Stimulated activated CD8-positive, alpha-beta memory T cell treated with anti-CD3 and anti-CD28 coated beads, Interleukin-4, amount 100 ng/mL, for 48 hours (primary cell): Measurements from ENCODE around the gene VWA3A.
A peak's percentile ranks its signal among the peaks of the same experiment; 100 is the strongest.
"Not testable (repeated sequence)": the region's sequence is repeated elsewhere in the genome, so short reads cannot be mapped to it uniquely, and the experiment has no call there.

ENCODE experiments used
- DNase-seq: peaks from one replicate; pipeline ENCODE4 v3.0.0-alpha.2; 2020

The VWA3A gene, protein sequence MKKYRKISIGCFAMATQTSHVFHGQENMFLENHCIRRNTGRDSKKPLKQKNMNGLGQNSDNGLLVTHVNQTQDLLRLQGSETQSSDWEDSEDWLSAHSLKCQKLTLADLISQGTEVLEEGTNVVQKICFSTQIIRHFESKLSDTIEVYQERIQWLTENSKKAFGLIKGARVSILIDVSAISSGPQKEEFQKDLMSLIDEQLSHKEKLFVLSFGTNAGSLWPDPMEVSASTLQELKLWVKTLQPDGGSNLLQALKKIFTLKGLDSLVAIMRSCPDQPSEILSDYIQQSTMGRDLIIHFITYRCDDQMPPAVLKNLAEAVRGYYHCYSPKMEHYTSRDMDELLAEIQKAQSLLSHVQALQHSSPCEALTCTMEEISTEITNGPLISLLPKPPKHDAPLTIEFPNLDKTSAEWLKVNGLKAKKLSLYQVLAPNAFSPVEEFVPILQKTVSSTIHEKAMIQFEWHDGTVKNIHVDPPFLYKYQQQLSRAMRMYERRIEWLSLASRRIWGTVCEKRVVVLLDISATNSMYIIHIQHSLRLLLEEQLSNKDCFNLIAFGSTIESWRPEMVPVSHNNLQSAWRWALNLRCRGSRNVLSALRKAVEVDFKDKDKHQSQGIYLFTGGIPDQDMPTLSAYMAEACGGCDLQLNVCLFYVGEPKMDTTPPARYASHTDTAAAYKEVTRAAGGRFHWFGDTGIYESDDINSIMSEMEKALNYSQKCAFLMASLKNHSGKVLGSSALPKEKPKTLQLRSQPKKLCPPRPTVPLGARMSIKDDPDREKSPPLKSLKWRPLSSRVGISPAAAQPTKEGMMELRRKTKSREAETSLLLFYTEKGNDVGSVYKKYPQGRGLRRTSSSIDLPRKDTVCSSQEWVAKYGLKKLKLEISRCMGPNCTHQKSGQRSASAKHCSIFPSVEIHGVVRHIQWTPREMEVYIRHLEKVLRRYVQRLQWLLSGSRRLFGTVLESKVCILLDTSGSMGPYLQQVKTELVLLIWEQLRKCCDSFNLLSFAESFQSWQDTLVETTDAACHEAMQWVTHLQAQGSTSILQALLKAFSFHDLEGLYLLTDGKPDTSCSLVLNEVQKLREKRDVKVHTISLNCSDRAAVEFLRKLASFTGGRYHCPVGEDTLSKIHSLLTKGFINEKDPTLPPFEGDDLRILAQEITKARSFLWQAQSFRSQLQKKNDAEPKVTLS

DNA sequence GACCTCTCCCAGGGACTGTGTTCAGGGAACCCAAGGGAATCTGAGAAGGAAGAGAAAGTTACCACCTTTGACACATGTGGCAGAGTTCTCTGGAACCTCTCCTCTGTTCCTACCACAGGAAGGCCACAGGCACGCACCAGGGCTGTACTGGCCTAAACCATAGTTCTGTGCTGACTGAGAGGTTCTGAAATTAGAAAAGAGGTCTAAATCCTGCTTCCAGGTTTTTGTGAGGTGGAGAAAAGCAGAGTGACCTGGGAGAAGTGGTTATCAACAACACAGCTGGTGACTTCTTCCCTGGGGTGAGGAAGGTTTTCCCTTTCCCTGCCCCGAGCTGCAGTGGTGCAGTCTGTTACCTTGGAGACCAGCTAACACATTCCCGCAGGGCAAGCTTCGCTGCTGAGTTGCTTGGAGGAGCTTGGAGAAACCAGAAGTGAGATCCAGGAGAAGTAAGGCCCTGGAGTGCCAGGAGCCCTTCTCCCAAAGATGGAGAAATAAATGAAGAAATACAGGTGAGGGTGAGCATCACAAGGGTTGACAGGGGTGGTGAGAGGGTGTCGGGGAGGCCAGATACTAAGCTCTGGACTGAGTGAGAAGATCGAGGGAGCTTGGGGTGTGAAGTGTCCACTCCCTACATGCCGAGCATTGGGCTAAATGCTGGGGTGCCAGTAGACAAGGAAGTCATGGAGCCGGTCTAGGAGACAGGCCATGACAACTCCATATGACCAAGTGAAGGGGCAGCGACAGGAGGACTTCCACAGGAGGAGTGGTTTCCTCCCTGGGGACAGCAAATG is at the start of gene VWA3A:
TSS of gene VWA3A (plus strand) at position 399 of the 791 bp plus-strand sequence. CDS start at position 496, 97 bp downstream.
- DNase-seq: no peak

DNA sequence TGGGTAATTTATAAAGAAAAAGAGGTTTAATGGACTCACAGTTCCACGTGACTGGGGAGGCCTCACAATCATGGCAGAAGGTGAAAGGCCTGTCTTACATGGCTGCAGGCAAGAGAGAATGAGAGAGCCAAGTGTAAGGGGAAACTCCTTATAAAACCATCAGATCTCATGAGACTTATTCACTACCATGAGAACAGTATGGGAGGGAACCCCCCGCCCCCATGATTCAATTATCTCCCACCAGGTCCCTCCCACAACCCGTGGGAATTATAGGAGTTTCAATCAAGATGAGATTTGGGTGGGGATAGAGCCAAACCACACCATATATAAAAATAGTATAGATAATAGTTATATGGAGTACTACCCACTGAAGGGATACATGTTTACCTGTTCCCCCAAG is 48.5 kb upstream of the VWA3A start:
- DNase-seq: not testable (repeated sequence)

DNA sequence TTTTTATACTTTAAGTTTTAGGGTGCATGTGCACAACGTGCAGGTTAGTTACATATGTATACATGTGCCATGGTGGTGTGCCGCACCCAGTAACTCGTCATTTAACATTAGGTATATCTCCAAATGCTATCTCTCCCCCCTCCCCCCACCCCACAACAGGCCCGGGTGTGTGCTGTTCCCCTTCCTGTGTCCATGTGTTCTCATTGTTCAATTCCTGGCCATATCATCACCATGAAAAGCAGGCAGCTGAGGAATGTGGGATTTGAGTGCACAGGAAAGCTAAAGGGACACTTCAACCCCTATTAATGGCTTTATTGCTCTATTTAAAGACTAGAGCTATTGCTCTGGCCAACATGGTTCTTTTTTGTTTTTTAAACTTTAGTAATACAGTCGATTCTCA is 46.5 kb upstream of the VWA3A start:
- not testable (repeated sequence) for DNase-seq

DNA sequence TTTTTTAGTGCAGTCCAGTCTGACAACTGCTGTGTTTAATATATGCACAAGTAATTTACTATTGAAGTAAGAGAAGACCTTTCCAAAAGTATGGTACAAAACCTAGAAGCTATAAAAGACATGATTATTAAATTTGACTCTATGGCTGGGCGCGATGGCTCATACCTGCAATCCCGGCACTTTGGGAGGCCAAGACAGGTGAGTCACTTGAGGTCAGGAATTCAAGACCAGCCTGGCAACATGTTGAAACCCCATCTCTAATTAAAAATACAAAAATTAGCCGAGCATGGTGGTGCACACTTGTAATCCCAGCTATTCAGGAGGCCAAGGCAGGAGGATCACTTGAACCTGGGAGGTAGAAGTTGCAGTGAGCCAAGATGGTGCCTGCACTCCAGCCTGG is 41.4 kb upstream of the VWA3A start:
- DNase-seq: no peak

- no peak for DNase-seq
Measured at GRCh38 chr16:22052980-22053379, 39.4 kb upstream of the VWA3A start.

GRCh38 chr16:22053921-22054341 is 38.4 kb upstream of the VWA3A start:
- DNase-seq: no peak

GRCh38 chr16:22054847-22055590 is 37.3 kb upstream of the VWA3A start:
- DNase-seq: no peak

GRCh38 chr16:22055881-22056280 is 36.5 kb upstream of the VWA3A start:
- DNase-seq: no peak

DNA sequence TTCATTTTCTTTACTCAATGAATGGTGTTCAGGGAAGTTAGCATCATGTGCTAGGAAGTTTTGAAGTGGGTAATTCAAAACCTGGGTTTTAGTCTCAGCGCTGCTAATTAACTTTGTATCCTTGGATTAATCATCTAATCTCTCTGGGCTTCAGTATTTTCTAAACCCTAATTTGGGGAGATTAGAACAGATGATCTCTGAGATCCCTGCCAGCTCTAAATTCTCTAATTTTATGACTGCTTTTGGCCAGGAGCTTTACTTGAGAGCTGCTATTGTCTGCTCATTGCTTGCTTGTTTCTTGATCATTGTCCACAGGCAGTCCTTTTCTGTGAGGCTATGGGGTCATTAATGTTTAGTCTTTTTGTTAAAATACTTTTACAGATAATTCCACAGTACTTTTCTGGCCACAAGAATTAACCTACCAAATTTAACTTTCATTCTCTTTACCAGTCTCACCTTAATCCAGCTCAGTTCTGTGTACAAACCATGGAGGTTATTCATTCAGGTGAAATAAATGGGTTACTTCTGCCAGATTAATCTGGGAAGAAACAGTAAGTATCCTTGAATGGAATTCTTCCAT is 28.4 kb upstream of the VWA3A start:
- DNase-seq: no peak

GRCh38 chr16:22065252-22065651 is 27.1 kb upstream of the VWA3A start:
- no peak for DNase-seq

GRCh38 chr16:22070361-22071330 is 21.7 kb upstream of the VWA3A start:
- no peak for DNase-seq

- no peak for DNase-seq
Measured at GRCh38 chr16:22071331-22071910, 20.9 kb upstream of the VWA3A start.

- DNase-seq: no peak
Measured at GRCh38 chr16:22073350-22073749, 19.0 kb upstream of the VWA3A start.

DNA sequence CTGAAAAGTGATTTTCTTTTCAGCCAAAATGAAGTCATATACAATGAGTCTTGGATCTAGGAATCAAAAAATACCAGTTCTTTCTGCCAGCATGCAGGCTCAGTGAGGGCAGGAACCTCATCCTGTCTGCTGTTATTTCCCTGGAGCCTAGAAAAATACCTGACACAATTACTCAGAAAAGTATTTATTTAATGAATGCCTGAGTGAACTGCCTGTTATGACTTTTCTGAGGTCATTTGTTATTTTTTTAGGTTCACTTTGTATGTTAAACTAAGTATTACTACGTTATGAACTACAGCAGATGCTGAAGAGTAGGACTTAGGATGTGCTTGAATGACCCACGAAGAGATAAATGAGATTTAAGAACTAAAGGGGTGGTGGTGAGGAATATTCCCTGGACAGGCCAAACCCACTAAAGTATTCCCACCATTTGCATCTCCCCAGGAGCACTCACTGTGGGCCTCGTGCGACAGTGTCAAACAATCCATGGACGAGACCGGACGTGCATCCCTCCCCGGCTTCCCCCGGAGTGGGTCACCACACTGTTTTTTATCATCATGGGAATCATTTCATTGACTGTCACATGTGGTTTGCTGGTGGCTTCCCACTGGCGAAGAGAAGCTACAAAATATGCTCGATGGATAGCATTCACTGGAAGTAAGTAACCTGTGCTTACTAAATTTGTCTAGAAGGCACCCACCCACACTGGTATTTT is 17.1 kb upstream of the VWA3A start:
- DNase-seq: no peak

DNA sequence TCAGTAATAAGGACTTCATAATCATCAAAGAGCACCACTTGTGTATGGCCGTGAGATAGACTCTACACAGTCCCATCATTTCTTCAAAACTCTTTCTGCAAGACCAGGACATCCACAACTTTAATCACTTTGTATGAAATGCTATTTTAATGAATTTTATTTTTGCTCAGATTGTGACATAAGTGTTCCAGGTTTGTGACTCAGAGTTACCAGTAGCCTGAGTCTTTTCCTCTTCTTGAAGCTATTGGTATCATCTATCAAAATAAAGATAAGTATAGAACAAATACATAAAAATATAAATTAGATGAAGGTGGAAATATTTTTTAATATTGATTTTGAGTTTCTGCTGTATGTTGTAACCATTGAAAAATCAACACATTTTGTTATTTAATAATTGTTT is 16.6 kb upstream of the VWA3A start:
- DNase-seq: no peak

DNA sequence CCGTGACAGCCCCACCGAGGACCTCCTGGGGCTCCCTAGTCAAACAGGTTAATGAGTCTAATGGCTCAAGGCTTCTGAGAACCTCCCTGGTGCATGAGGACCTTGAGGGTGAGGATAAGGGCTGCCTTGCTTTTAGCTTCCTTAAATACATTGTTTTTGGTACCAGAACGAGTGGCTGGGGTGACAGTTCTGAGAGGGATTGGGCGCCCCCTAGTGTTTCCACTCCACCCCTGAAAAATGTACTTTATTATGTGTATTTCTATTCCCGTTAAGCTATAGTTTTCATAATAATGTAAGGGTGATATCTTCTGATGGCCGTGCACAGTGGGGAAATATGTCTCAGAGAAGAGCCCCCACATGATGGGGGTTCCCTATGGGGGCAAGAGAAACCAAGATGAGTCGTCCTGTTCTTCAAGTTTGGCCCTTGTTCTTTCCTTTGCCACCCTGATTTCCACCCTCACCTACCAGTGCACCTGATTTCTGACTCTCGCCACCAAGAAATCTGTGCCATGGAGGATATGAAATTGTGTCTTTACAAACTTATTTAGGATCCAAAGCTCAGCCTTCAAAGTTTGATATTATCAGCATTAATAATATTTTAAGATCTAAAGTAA is 14.5 kb upstream of the VWA3A start:
- DNase-seq: peak; percentile 86

DNA sequence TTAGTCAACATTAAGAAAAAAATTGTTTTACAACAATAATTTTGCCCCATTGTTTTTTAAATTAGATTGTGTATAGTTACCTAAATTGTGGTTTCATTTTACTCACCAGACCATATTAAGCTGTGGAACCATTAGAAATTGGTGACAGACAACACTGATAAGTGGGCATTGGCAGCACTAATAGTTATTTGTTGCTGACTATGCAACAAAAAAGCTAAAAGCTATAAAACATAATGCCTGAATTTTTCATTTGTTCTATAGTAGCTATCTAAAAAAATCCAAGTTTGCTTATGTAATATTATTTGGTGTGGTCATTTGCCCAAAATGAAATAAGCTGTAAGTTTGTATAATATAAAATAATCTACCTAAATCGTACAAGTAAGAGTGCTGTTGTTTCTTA is 13.7 kb upstream of the VWA3A start:
- DNase-seq: no peak

DNA sequence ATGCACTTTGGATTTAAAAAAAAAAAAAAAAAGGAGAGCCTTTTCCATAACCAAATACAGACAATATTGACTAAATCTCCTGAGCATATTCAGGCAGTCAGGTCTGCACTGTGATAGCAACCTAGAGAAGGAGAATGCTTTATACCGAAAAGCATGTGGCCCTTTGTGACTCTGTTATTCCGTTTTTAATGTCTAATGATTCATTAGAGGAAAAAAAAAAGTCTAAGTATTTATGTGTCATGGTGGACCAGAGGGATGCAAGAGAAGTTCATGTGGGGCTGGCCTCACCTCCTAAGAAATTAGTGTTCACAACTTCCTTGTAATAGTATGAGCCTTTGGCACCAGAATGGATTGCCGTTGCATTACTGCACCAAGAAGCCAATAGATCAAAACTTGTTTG is 11.3 kb upstream of the VWA3A start:
- no peak for DNase-seq

DNA sequence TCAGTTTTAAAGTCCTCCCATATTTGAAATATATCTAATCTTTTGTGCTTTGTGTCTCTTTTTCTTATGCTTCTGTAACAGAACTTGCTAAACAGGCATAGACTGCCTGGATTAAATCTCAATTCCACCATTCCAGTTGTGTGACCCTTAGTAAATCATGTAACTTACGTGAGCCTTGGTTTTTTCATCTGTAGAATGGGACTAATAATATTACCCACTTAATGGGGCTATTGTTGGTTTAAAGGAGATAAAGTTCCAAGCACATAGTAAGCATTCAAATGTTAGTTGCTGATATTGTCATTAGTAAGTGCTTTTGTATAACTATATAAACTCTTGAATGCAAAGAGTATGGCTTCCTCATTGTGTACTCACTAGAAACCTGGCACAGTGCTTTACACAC is 5.9 kb upstream of the VWA3A start:
- DNase-seq: no peak
